GM12801 (cell line): ENCODE results near the gene TMEM52B.

Source experiments
- CTCF ChIP-seq: IDR thresholded peaks from one replicate; pipeline ENCODE4 v1.5.1; 2011; ENCODE audit warnings: control low read depth; ENCODE audit not compliant: insufficient read length; ENCODE audit errors: extremely low read depth

The TMEM52B gene

GRCh38 chr12:10205220-10205807 lies 26.5 kb downstream of the TMEM52B start:
- TF ChIP-seq CTCF, result no peak

GRCh38 chr12:10207136-10207535 lies 28.3 kb downstream of the TMEM52B start:
- no peak for TF ChIP-seq CTCF

- no peak for TF ChIP-seq CTCF
Observed at GRCh38 chr12:10210225-10210624, 31.4 kb downstream of the TMEM52B start.

- no peak for TF ChIP-seq CTCF
Observed at GRCh38 chr12:10211101-10211939, 32.5 kb downstream of the TMEM52B start.

GRCh38 chr12:10211940-10212738 lies 33.3 kb downstream of the TMEM52B start:
- TF ChIP-seq CTCF, result no peak

- TF ChIP-seq CTCF, result no peak
Observed at GRCh38 chr12:10212739-10213131, 33.9 kb downstream of the TMEM52B start, which contains the start of gene GABARAPL1. Gene GABARAPL1 (plus strand): TSS chr12:10212877. CDS start chr12:10213130, 253 bp downstream.
